Measurements from ENCODE around the gene CENPX. TPM values are rescaled to one million over a fixed set of nuclear protein-coding genes. Genes with fewer than 3 reads are reported as not detected.
A peak's percentile ranks its signal among the peaks of the same experiment; 100 is the strongest.

The CENPX gene
- total and polyA plus RNA-seq, 2 of the 13 experiments (the other 11 are each of a cell fraction or from before 2014, with no cell fraction given) = 92.7 to 170 TPM

DNA sequence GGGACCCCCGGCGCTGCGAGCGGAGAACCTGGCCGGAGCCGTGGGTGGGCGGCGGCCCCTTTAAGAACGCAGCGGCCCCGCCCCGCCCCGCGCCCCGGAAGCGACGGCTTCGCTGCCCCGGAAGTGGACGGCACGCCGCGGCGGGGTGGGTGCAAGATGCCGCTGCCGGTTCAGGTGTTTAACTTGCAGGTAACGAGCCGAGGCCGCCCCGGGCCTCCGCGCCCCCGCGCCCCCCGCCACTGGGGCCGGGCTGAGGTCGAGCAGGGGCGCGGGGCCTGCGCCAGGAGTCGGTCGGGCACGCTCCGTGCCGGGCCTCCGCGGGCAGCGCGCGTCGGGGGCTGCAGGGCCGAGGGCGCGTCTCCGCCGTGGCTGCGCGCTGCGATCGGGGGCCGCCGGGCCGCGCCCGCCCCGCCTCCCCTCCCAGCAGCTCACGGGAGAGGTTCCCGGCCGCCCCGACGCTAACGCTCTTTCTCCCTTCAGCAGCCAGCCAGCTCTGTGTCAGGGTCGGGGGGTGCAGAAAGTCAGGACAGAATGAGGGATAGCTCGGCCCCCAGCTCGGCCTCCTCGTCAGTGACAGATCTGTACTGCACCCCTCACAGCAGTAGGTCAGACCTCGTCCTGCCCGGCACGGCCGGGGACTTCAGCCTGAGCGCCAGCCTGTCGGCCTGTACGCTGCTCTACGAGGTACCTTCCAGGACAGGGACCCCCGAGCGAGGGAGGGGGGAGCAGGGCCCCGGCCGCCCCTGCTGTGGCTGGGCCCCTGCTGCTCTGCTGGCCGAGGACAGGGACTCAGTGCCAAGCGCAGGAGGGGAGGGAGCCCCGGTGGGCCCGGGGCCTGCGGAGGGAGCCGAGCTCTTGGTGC, 29.3 kb upstream of the CENPX start, which contains the start of the genes GPS1 and RFNG:
Gene GPS1, plus strand, starts transcription at position 123 of the 862 bp plus-strand sequence. Its CDS starts 34 bp downstream, at position 157.
Gene RFNG, minus strand, starts transcription at position 36 of the 862 bp plus-strand sequence. CDS start 45 bp downstream, outside the sequence.
- Histone ChIP-seq H4K20me1 (ENCODE audit: insufficient read depth, low read length) (no peaks in the 10 kb centered on the region; the same call in 1 of the 2 replicates), H3K9ac (ENCODE audit: insufficient read depth, low read depth, low read length) (peak within 1 kb of the TSS; percentile 94), H2AFZ (ENCODE audit: low read length) (no peak within 1 kb of the TSS), H3K27ac (ENCODE audit: extremely low read length, insufficient read depth, low read length) (peak within 1 kb of the TSS; percentile 71), H3K36me3 (replicated peaks in 1 of 2; ENCODE audit: control insufficient read depth in 1 of 2, insufficient read depth in 2 of 2, low read length in 2 of 2) (peaks cover 22 to 51% of the 10 kb centered on the region in 2 experiments), H3K27me3 (ENCODE audit: control insufficient read depth in 1 of 2, insufficient read depth in 2 of 2, low read length in 2 of 2) (no peaks in the 10 kb centered on the region; a peak in 2 of 5 replicates), H3K79me2 (ENCODE audit: insufficient read depth, low read length) (peaks cover 37% of the 10 kb centered on the region), H3K4me3 (replicated peaks in 1 of 3; ENCODE audit: insufficient read depth in 1 of 3, low read depth in 2 of 3, low read length in 3 of 3) (peak within 1 kb of the TSS; percentile 76 to 99 (median 95)), H3K4me1 (ENCODE audit: insufficient read depth, low read length) (peaks cover 50% of the 10 kb centered on the region), H3K9me3 (ENCODE audit: low read length) (no peaks in the 10 kb centered on the region), H3K4me2 (ENCODE audit: low read depth, low read length) (peak within 1 kb of the TSS; percentile 100)
- ATAC-seq = peak; percentile 49
- intact Hi-C loops (cut with micrococcal nuclease; ENCODE audit: unreplicated experiment) = loop anchor here (1.0 to 5.0 kb wide), 2 partner anchors 15 to 45 kb away; partner anchors contain the start of genes DCXR and FASN
- peak; percentile 60 for DNase-seq (ENCODE audit: low spot score)
- WGBS (ENCODE audit: low lambda C conversion rate) = 0% methylated on average over 8 of the region's 94 CpGs
- ChIA-PET CTCF (ENCODE audit: low intra/inter-chr PET ratio, low total read pairs) (no interaction called here), POLR2A (interaction anchor here (0.7 to 3.4 kb wide), 4 partner anchors 8 to 323 kb away, joined by 3 to 33 read pairs (median 3); partner anchors contain the start of gene DCXR)
- FAIRE-seq = no peak
- in situ Hi-C loops (cut with HindIII; ENCODE audit: extremely low pct_ligation_motif_present, low pct_unique_long_range_greater_than_20kb) = no loop called here
- BruUV-seq (replicated peaks) = TSS peak; percentile 62
- TF ChIP-seq PHF20 (CRISPR knock-in tag; IDR thresholded peaks at IDR 0.05) = peak; percentile 76
- TF ChIP-seq, protein P1, sequence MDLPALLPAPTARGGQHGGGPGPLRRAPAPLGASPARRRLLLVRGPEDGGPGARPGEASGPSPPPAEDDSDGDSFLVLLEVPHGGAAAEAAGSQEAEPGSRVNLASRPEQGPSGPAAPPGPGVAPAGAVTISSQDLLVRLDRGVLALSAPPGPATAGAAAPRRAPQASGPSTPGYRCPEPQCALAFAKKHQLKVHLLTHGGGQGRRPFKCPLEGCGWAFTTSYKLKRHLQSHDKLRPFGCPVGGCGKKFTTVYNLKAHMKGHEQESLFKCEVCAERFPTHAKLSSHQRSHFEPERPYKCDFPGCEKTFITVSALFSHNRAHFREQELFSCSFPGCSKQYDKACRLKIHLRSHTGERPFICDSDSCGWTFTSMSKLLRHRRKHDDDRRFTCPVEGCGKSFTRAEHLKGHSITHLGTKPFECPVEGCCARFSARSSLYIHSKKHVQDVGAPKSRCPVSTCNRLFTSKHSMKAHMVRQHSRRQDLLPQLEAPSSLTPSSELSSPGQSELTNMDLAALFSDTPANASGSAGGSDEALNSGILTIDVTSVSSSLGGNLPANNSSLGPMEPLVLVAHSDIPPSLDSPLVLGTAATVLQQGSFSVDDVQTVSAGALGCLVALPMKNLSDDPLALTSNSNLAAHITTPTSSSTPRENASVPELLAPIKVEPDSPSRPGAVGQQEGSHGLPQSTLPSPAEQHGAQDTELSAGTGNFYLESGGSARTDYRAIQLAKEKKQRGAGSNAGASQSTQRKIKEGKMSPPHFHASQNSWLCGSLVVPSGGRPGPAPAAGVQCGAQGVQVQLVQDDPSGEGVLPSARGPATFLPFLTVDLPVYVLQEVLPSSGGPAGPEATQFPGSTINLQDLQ (CRISPR knock-in tag; IDR thresholded peaks at IDR 0.05) = peak; percentile 75; the same call in 1 of the 2 replicates
- peak; percentile 75 for TF ChIP-seq GMEB2 (CRISPR knock-in tag; IDR thresholded peaks at IDR 0.05; ENCODE audit: low read depth)
- TF ChIP-seq, protein P2, sequence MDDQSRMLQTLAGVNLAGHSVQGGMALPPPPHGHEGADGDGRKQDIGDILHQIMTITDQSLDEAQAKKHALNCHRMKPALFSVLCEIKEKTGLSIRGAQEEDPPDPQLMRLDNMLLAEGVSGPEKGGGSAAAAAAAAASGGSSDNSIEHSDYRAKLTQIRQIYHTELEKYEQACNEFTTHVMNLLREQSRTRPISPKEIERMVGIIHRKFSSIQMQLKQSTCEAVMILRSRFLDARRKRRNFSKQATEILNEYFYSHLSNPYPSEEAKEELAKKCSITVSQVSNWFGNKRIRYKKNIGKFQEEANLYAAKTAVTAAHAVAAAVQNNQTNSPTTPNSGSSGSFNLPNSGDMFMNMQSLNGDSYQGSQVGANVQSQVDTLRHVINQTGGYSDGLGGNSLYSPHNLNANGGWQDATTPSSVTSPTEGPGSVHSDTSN (CRISPR knock-in tag; IDR thresholded peaks at IDR 0.05; ENCODE audit: borderline replicate concordance) = no peak
- TF ChIP-seq, protein P3, sequence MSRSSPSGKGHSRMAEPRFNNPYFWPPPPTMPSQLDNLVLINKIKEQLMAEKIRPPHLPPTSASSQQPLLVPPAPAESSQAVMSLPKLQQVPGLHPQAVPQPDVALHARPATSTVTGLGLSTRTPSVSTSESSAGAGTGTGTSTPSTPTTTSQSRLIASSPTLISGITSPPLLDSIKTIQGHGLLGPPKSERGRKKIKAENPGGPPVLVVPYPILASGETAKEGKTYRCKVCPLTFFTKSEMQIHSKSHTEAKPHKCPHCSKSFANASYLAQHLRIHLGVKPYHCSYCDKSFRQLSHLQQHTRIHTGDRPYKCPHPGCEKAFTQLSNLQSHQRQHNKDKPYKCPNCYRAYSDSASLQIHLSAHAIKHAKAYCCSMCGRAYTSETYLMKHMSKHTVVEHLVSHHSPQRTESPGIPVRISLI (CRISPR knock-in tag; IDR thresholded peaks at IDR 0.05; ENCODE audit: borderline replicate concordance) = no peak
- TF ChIP-seq GABPA (IDR thresholded peaks at IDR 0.05; ENCODE audit: low read depth, low read length) = no peak
- TF ChIP-seq GABPA (CRISPR knock-in tag; IDR thresholded peaks at IDR 0.05; ENCODE audit: low read depth) = peak; percentile 88
- no peak for TF ChIP-seq ZNF501 (CRISPR knock-in tag; IDR thresholded peaks at IDR 0.05)
- 0 out of 2 replicates have a peak, but pooled peaks have one; percentile 25 for TF ChIP-seq ZNF709 (CRISPR knock-in tag; IDR thresholded peaks at IDR 0.05)
- TF ChIP-seq, protein P4, sequence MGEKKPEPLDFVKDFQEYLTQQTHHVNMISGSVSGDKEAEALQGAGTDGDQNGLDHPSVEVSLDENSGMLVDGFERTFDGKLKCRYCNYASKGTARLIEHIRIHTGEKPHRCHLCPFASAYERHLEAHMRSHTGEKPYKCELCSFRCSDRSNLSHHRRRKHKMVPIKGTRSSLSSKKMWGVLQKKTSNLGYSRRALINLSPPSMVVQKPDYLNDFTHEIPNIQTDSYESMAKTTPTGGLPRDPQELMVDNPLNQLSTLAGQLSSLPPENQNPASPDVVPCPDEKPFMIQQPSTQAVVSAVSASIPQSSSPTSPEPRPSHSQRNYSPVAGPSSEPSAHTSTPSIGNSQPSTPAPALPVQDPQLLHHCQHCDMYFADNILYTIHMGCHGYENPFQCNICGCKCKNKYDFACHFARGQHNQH (CRISPR knock-in tag; IDR thresholded peaks at IDR 0.05) = no peak
- no peak for TF ChIP-seq KDM6A (CRISPR knock-in tag; IDR thresholded peaks at IDR 0.05; ENCODE audit: low read depth)
- no peak for TF ChIP-seq JUNB (CRISPR knock-in tag; IDR thresholded peaks at IDR 0.05; ENCODE audit: borderline replicate concordance)
- TF ChIP-seq ZSCAN29 (CRISPR knock-in tag; conservative IDR thresholded peaks at IDR 0.05) = no peak
- TF ChIP-seq U2AF1 (optimal IDR thresholded peaks at IDR 0.05; ENCODE audit: low read depth, low read length) = no peak
- TF ChIP-seq NR2F1 (CRISPR knock-in tag; IDR thresholded peaks at IDR 0.05) = no peak

All from HepG2 (cell line).